ENCODE data around the gene TM4SF5. TPM values are rescaled to one million over a fixed set of nuclear protein-coding genes. Genes with fewer than 3 reads are reported as not detected.

TM4SF5 gene
- total RNA-seq, 4 donors from 2014 or later = not detected

GRCh38 chr17:4811471-4811870 lies 39.8 kb downstream of the TM4SF5 start:
- H3K4me1 ChIP-seq = peaks cover 20% of the 10 kb centered on the region
- no peak for DNase-seq (ENCODE audit: low spot score in 2 of 2)
- no peak overlapping the region for H3K4me3 ChIP-seq
- no peaks in the 10 kb centered on the region for H3K9me3 ChIP-seq
- H3K36me3 ChIP-seq = peaks cover 34% of the 10 kb centered on the region
- H3K27me3 ChIP-seq = no peaks in the 10 kb centered on the region
- WGBS = 89% methylated on average over 12 of the region's 12 CpGs
- TF ChIP-seq POLR2AphosphoS5 (IDR thresholded peaks at IDR 0.05) (no peak), CTCF (IDR thresholded peaks at IDR 0.05) (no peak), POLR2A (IDR thresholded peaks at IDR 0.05) (no peak), EP300 (IDR thresholded peaks at IDR 0.05) (no peak)
- H3K27ac ChIP-seq = no peak overlapping the region

GRCh38 chr17:4812690-4813089 lies 41.0 kb downstream of the TM4SF5 start:
- no peaks in the 10 kb centered on the region for H3K27me3 ChIP-seq
- WGBS = 81% methylated on average over 7 of the region's 7 CpGs
- no peaks in the 10 kb centered on the region for H3K9me3 ChIP-seq
- peaks cover 16% of the 10 kb centered on the region for H3K4me1 ChIP-seq
- no peak overlapping the region for H3K27ac ChIP-seq
- DNase-seq (ENCODE audit: low spot score in 2 of 2) = no peak
- no peak overlapping the region for H3K4me3 ChIP-seq
- TF ChIP-seq POLR2AphosphoS5 (IDR thresholded peaks at IDR 0.05) = no peak
- no peak for TF ChIP-seq CTCF (IDR thresholded peaks at IDR 0.05)
- no peak for TF ChIP-seq EP300 (IDR thresholded peaks at IDR 0.05)
- TF ChIP-seq POLR2A (IDR thresholded peaks at IDR 0.05) = no peak
- H3K36me3 ChIP-seq = peaks cover 46% of the 10 kb centered on the region

- 90% methylated on average over 7 of the region's 7 CpGs for WGBS
- TF ChIP-seq CTCF (IDR thresholded peaks at IDR 0.05) (no peak), POLR2A (IDR thresholded peaks at IDR 0.05) (no peak), EP300 (IDR thresholded peaks at IDR 0.05) (no peak), POLR2AphosphoS5 (IDR thresholded peaks at IDR 0.05) (no peak)
- H3K36me3 ChIP-seq = peaks cover 54% of the 10 kb centered on the region
These were observed 43.5 kb downstream of the TM4SF5 start for GRCh38 chr17:4815043-4815675.

GRCh38 chr17:4816826-4817225 lies 45.1 kb downstream of the TM4SF5 start:
- no peak for TF ChIP-seq POLR2AphosphoS5 (IDR thresholded peaks at IDR 0.05)
- no peak for TF ChIP-seq EP300 (IDR thresholded peaks at IDR 0.05)
- no peak for TF ChIP-seq POLR2A (IDR thresholded peaks at IDR 0.05)
- no peak for TF ChIP-seq CTCF (IDR thresholded peaks at IDR 0.05)
- DNase-seq (ENCODE audit: low spot score in 2 of 2) = no peak
- Histone ChIP-seq H3K4me3 (no peak overlapping the region), H3K36me3 (peaks cover 61% of the 10 kb centered on the region), H3K27me3 (no peaks in the 10 kb centered on the region), H3K9me3 (no peaks in the 10 kb centered on the region), H3K4me1 (no peaks in the 10 kb centered on the region), H3K27ac (no peak overlapping the region)
- 90% methylated on average over 5 of the region's 13 CpGs for WGBS

More at GRCh38 chr17:4815043-4815675, 43.5 kb downstream of the TM4SF5 start:
- Histone ChIP-seq H3K9me3 (no peaks in the 10 kb centered on the region), H3K27ac (no peak overlapping the region), H3K4me1 (no peaks in the 10 kb centered on the region), H3K4me3 (no peak overlapping the region), H3K27me3 (no peaks in the 10 kb centered on the region)
- DNase-seq (ENCODE audit: low spot score in 2 of 2) = no peak

- no peaks in the 10 kb centered on the region for H3K4me1 ChIP-seq
- 83% methylated on average over 12 of the region's 12 CpGs for WGBS
- DNase-seq (ENCODE audit: low spot score in 2 of 2) = no peak
- no peak overlapping the region for H3K27ac ChIP-seq
- no peaks in the 10 kb centered on the region for H3K9me3 ChIP-seq
- no peaks in the 10 kb centered on the region for H3K27me3 ChIP-seq
- TF ChIP-seq POLR2AphosphoS5 (IDR thresholded peaks at IDR 0.05) (no peak), POLR2A (IDR thresholded peaks at IDR 0.05) (no peak), EP300 (IDR thresholded peaks at IDR 0.05) (no peak), CTCF (IDR thresholded peaks at IDR 0.05) (no peak)
- H3K36me3 ChIP-seq = peaks cover 76% of the 10 kb centered on the region
- H3K4me3 ChIP-seq = no peak overlapping the region
These were observed 46.6 kb downstream of the TM4SF5 start for GRCh38 chr17:4818276-4818675.

All from suprapubic skin (tissue), 4 donors.